ENCODE results near the gene MPRIP. TPM values are rescaled to one million over a fixed set of nuclear protein-coding genes. Genes with fewer than 3 reads are reported as not detected.

MPRIP gene
- total RNA-seq, 1 experiment from 2014 or later, result 258 TPM

DNA sequence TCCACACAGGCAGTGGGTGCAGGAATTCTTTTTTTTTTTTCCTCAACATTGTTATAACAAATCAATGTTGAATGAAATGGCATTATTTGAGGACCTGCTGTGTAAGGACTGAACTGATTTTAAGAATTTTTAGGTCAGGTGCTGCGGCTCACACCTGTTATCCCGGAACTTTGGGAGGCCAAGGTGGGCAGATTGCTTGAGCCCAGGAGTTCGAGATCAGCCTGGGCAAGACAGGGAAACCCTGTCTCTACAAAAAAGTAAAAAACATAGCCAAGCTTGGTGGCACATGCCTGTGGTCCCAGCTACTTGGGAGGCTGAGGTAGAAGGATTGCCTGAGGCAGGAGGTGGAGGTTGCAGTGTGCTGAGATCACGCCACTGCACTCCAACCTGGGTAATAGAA, 12.4 kb downstream of the MPRIP start:
- H3K79me2 ChIP-seq (ENCODE audit: insufficient read depth, low read length), result peaks cover 99% of the 10 kb centered on the region
- no peaks in the 10 kb centered on the region for H3K27me3 ChIP-seq (ENCODE audit: insufficient read depth, low read length)
- no peaks in the 10 kb centered on the region for H3K9me3 ChIP-seq (ENCODE audit: control insufficient read depth in 1 of 2, insufficient read depth in 1 of 2, low read depth in 1 of 2, low read length in 2 of 2)
- no peaks in the 10 kb centered on the region for H3K9me2 ChIP-seq (ENCODE audit: insufficient read depth)
- intact Hi-C loops (cut with micrococcal nuclease), result no loop called here
- DNase-seq (ENCODE audit: low read depth, low spot score) (no peak), ATAC-seq (no peak)
- H3K4me2 ChIP-seq (ENCODE audit: low read length), result no peak overlapping the region
- POLR2A ChIA-PET, result no interaction called here
- RAD21 ChIA-PET (ENCODE audit: low non-redundant PET in 1 of 2, low total read pairs in 2 of 2, uncharacterized antibody in 2 of 2, unreplicated experiment in 2 of 2), result no interaction called here
- H2AFZ ChIP-seq (ENCODE audit: low read depth, low read length, poor library complexity, severe bottlenecking), result no peak overlapping the region
- no TSS peak for BruUV-seq (replicated peaks)
- no peak overlapping the region for H3K9ac ChIP-seq (ENCODE audit: low read length)
- no peak overlapping the region for H3K27ac ChIP-seq (ENCODE audit: low read depth, low read length)
- H3K4me1 ChIP-seq (ENCODE audit: control insufficient read depth in 1 of 2, insufficient read depth in 2 of 2, low read length in 2 of 2), result peaks cover 2 to 35% of the 10 kb centered on the region in 2 experiments; a peak in 2 of 4 replicates
- CTCF ChIA-PET, result no interaction called here
- H3K4me3 ChIP-seq (replicated peaks in 1 of 2; ENCODE audit: low read depth in 1 of 2, low read length in 2 of 2), result no peak overlapping the region
- H4K20me1 ChIP-seq (ENCODE audit: insufficient read depth), result peaks cover 10% of the 10 kb centered on the region; the same call in 1 of the 2 replicates
- TF ChIP-seq, protein P1, sequence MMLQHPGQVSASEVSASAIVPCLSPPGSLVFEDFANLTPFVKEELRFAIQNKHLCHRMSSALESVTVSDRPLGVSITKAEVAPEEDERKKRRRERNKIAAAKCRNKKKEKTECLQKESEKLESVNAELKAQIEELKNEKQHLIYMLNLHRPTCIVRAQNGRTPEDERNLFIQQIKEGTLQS (IDR thresholded peaks at IDR 0.05), result no peak
- no peak for TF ChIP-seq EGR1 (IDR thresholded peaks at IDR 0.05; ENCODE audit: low read depth)
- H3K36me3 ChIP-seq (ENCODE audit: control insufficient read depth in 1 of 2, insufficient read depth in 2 of 2, low read length in 2 of 2), result peaks cover 8 to 13% of the 10 kb centered on the region in 2 experiments; a peak in 3 of 4 replicates

DNA sequence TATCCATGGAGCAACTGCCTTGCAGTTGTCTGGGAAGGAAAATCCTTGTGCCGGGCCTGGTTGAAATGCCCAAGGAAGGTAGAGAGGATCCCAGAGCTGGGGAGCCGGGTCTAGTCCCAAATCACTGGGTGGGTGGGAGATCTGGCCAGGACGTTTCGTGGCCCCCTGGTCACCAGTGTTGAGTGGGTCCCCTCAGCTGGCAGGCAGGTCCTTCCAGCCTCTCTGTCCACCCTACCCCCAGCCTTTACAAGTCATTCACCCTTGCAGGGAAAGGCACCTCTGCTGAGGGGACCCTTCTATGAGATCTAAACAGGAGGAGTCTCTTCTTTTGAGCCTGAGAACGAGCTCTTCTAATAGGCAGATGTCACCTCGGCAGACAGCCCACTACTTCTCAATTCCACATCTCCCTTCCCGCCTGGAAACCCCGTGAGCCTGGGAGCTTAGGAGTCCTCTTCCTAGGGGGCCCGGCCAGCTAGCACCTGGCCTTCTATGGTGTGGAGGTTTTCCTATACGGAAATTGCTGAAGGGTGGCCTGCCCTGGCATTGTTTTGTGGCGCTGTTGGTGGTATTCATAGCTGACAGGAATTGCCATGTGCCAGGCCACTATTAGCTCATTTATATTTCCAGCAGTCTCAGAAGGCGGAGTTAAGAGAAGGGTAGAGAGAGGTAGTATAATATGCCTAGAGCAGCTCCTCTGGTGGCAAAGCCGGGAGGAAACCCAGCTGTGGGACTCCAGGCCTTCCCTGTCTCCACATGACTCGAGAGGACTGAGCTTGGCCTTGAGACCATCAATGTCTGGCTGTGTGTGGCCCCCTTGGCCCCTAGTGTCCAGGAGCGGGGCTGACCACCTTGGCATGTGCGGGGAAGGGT, 13.3 kb downstream of the MPRIP start:
- no peak overlapping the region for H3K27ac ChIP-seq (ENCODE audit: low read depth, low read length)
- intact Hi-C loops (cut with micrococcal nuclease), result no loop called here
- no peaks in the 10 kb centered on the region for H3K9me2 ChIP-seq (ENCODE audit: insufficient read depth)
- BruUV-seq (replicated peaks), result no TSS peak
- peaks cover 2 to 33% of the 10 kb centered on the region in 2 experiments; a peak in 2 of 4 replicates for H3K4me1 ChIP-seq (ENCODE audit: control insufficient read depth in 1 of 2, insufficient read depth in 2 of 2, low read length in 2 of 2)
- peaks cover 100% of the 10 kb centered on the region for H3K79me2 ChIP-seq (ENCODE audit: insufficient read depth, low read length)
- peaks cover 13% of the 10 kb centered on the region; the same call in 1 of the 2 replicates for H4K20me1 ChIP-seq (ENCODE audit: insufficient read depth)
- no peaks in the 10 kb centered on the region for H3K27me3 ChIP-seq (ENCODE audit: insufficient read depth, low read length)
- no peak for DNase-seq (ENCODE audit: low read depth, low spot score)
- H3K4me3 ChIP-seq (replicated peaks in 1 of 2; ENCODE audit: low read depth in 1 of 2, low read length in 2 of 2), result no peak overlapping the region
- H3K9ac ChIP-seq (ENCODE audit: low read length), result no peak overlapping the region
- H3K4me2 ChIP-seq (ENCODE audit: low read length), result no peak overlapping the region
- RAD21 ChIA-PET (ENCODE audit: low non-redundant PET in 1 of 2, low total read pairs in 2 of 2, uncharacterized antibody in 2 of 2, unreplicated experiment in 2 of 2), result interaction anchor here in 1 of 2 experiments (0.6 kb wide), 1 partner anchor 47 kb away, joined by 3 read pairs; no protein-coding TSS in a partner anchor
- H2AFZ ChIP-seq (ENCODE audit: low read depth, low read length, poor library complexity, severe bottlenecking), result no peak overlapping the region
- peak; percentile 44; the same call in 1 of the 2 replicates for ATAC-seq
- POLR2A ChIA-PET, result no interaction called here
- H3K36me3 ChIP-seq (ENCODE audit: control insufficient read depth in 1 of 2, insufficient read depth in 2 of 2, low read length in 2 of 2), result peaks cover 8 to 13% of the 10 kb centered on the region in 2 experiments; a peak in 3 of 4 replicates
- CTCF ChIA-PET, result interaction anchor here (0.9 kb wide), 1 partner anchor 9 kb away, joined by 3 read pairs; no protein-coding TSS in a partner anchor
- H3K9me3 ChIP-seq (ENCODE audit: control insufficient read depth in 1 of 2, insufficient read depth in 1 of 2, low read depth in 1 of 2, low read length in 2 of 2), result no peaks in the 10 kb centered on the region
- TF ChIP-seq SRF (IDR thresholded peaks at IDR 0.05; ENCODE audit: low read depth) (no peak), POLR2A (IDR thresholded peaks at IDR 0.05; ENCODE audit: borderline replicate concordance, extremely low read depth, insufficient read depth, insufficient read length) (no peak), EZH2 (IDR thresholded peaks at IDR 0.05) (no peak), YY1 (IDR thresholded peaks at IDR 0.05; ENCODE audit: extremely low read depth, insufficient replicate concordance, low read depth, low read length) (no peak), CBX3 (IDR thresholded peaks at IDR 0.05; ENCODE audit: low read depth) (no peak), CEBPB (IDR thresholded peaks at IDR 0.05; ENCODE audit: low read depth) (no peak), FOSL1 (IDR thresholded peaks at IDR 0.05; ENCODE audit: low read depth) (no peak), EZH2phosphoT487 (IDR thresholded peaks at IDR 0.05; ENCODE audit: borderline replicate concordance) (no peak), RAD21 (IDR thresholded peaks at IDR 0.05; ENCODE audit: low read depth) (no peak), ZFX (IDR thresholded peaks at IDR 0.05) (no peak), ZNF274 (IDR thresholded peaks at IDR 0.05; ENCODE audit: low read depth, low read length) (no peak), ELF1 (IDR thresholded peaks at IDR 0.05; ENCODE audit: borderline replicate concordance, low read depth) (no peak)
- TF ChIP-seq, protein P2, sequence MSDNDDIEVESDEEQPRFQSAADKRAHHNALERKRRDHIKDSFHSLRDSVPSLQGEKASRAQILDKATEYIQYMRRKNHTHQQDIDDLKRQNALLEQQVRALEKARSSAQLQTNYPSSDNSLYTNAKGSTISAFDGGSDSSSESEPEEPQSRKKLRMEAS (IDR thresholded peaks at IDR 0.05), result no peak
- TF ChIP-seq, protein P3, sequence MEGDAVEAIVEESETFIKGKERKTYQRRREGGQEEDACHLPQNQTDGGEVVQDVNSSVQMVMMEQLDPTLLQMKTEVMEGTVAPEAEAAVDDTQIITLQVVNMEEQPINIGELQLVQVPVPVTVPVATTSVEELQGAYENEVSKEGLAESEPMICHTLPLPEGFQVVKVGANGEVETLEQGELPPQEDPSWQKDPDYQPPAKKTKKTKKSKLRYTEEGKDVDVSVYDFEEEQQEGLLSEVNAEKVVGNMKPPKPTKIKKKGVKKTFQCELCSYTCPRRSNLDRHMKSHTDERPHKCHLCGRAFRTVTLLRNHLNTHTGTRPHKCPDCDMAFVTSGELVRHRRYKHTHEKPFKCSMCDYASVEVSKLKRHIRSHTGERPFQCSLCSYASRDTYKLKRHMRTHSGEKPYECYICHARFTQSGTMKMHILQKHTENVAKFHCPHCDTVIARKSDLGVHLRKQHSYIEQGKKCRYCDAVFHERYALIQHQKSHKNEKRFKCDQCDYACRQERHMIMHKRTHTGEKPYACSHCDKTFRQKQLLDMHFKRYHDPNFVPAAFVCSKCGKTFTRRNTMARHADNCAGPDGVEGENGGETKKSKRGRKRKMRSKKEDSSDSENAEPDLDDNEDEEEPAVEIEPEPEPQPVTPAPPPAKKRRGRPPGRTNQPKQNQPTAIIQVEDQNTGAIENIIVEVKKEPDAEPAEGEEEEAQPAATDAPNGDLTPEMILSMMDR (IDR thresholded peaks at IDR 0.05 in 2 of 3, conservative IDR thresholded peaks at IDR 0.05 in 1 of 3; ENCODE audit: borderline replicate concordance in 1 of 3, insufficient read depth in 1 of 3, low read depth in 2 of 3, low read length in 2 of 3), result no peak
